ENCODE data around the gene IGSF9. TPM values are rescaled to one million over a fixed set of nuclear protein-coding genes. Genes with fewer than 3 reads are reported as not detected.
"Not testable (repeated sequence)": the region's sequence is repeated elsewhere in the genome, so short reads cannot be mapped to it uniquely, and the experiment has no call there.

IGSF9 gene
- total RNA-seq, 1 donor from 2014 or later: 24.5 TPM

- H3K27ac Mint-ChIP-seq (ENCODE audit: unreplicated experiment): peak within 1 kb of the TSS; percentile 73
- H3K4me3 Mint-ChIP-seq: no peak within 1 kb of the TSS
- H3K36me3 Mint-ChIP-seq (ENCODE audit: low read depth): no peaks in the 10 kb centered on the region
These were observed 45.2 kb downstream of the IGSF9 start, which contains the start of gene CFAP45 for GRCh38 chr1:159900086-159900680. TSS of gene CFAP45 (minus strand) at chr1:159900165. CDS start at chr1:159900098, 67 bp downstream.

DNA sequence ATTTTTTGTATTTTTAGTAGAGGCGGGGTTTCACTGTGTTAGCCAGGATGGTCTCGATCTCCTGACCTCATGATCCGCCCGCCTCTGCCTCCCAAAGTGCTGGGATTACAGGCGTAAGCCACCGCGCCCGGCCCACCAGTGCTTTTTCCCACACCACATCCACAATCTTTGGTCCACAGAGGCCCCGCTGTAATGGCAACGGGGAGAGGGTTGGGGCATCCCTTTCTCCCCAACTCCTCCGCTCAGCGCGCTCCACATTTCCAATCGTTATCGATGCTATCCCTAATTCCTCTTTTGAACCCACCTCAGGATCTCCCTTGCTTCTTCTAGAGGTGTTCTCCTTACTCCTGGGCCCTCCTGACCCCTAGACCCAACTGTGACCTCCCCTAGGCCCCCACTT is 45.8 kb downstream of the IGSF9 start:
- not testable (repeated sequence) for H3K9me3 Mint-ChIP-seq; H3K36me3 Mint-ChIP-seq (ENCODE audit: low read depth); H3K4me3 Mint-ChIP-seq; DNase-seq (ENCODE audit: low read depth, low spot score)
- Mint-ChIP-seq H3K27me3 (ENCODE audit: low read depth) (peaks cover 33% of the 10 kb centered on the region), H3K4me1 (peaks cover 16% of the 10 kb centered on the region), H3K27ac (ENCODE audit: unreplicated experiment) (peak overlapping the region; percentile 73)

More at GRCh38 chr1:159900086-159900680, 45.2 kb downstream of the IGSF9 start, which contains the start of gene CFAP45:
- TF ChIP-seq CTCF (conservative IDR thresholded peaks at IDR 0.05): no peak
- Mint-ChIP-seq H3K9me3 (peaks cover 7% of the 10 kb centered on the region), H3K4me1 (peaks cover 16% of the 10 kb centered on the region), H3K27me3 (ENCODE audit: low read depth) (peaks cover 28% of the 10 kb centered on the region)
- peak; percentile 71 for DNase-seq (ENCODE audit: low read depth, low spot score)

DNA sequence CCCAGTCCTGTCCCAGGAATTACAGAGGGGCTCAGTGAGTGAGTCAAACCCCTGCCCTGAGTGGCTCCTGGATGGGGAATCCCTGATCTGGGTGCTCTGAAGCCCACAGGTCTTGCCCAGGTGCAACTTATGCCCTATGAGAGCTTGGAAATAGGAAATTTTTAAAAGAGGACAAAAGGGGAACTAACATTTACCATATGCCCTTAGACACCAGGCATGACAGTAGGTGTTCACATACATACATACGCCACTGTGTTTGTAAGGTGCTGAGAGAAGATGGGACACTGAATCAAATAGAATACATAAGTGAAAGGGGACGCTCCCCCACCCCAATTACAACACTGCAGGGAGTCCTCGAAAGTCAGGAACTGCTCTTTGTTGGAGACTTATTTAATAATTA is 46.9 kb downstream of the IGSF9 start:
- H3K27ac Mint-ChIP-seq (ENCODE audit: unreplicated experiment): no peak overlapping the region
- H3K36me3 Mint-ChIP-seq (ENCODE audit: low read depth): no peaks in the 10 kb centered on the region
- H3K4me1 Mint-ChIP-seq: peaks cover 16% of the 10 kb centered on the region
- no peak overlapping the region for H3K4me3 Mint-ChIP-seq
- DNase-seq (ENCODE audit: low read depth, low spot score): no peak
- peaks cover 3% of the 10 kb centered on the region for H3K9me3 Mint-ChIP-seq
- no peak for TF ChIP-seq CTCF (conservative IDR thresholded peaks at IDR 0.05)
- peaks cover 37% of the 10 kb centered on the region for H3K27me3 Mint-ChIP-seq (ENCODE audit: low read depth)

DNA sequence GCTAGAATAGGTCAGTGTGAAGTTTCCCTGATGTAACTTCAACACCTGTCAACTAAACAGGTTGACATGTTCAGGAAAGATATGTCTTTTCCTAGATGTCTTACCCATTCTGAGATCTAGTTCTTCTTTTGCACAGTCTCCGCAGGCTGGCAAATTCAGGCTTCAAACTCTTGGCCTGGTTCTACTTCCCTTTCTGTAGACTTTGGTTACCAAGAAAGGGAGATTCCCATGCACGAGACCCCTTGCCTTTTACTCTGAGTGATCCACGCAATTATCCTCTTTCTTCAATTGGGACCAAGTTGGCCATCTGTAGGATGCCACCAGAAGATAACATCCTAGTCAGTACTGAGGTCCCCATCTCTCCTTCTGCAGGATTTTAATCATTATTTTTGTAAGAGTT is 47.5 kb downstream of the IGSF9 start:
- no peak overlapping the region for H3K27ac Mint-ChIP-seq (ENCODE audit: unreplicated experiment)
- no peak overlapping the region for H3K4me3 Mint-ChIP-seq
- peaks cover 16% of the 10 kb centered on the region for H3K4me1 Mint-ChIP-seq
- peaks cover 40% of the 10 kb centered on the region for H3K27me3 Mint-ChIP-seq (ENCODE audit: low read depth)
- DNase-seq (ENCODE audit: low read depth, low spot score): no peak
- H3K36me3 Mint-ChIP-seq (ENCODE audit: low read depth): no peaks in the 10 kb centered on the region
- H3K9me3 Mint-ChIP-seq: no peaks in the 10 kb centered on the region
- TF ChIP-seq CTCF (conservative IDR thresholded peaks at IDR 0.05): no peak

- peaks cover 19% of the 10 kb centered on the region for H3K4me1 Mint-ChIP-seq
- H3K36me3 Mint-ChIP-seq (ENCODE audit: low read depth): no peaks in the 10 kb centered on the region
- H3K9me3 Mint-ChIP-seq: no peaks in the 10 kb centered on the region
- no peak overlapping the region for H3K27ac Mint-ChIP-seq (ENCODE audit: unreplicated experiment)
- no peak for DNase-seq (ENCODE audit: low read depth, low spot score)
- no peak overlapping the region for H3K4me3 Mint-ChIP-seq
- TF ChIP-seq CTCF (conservative IDR thresholded peaks at IDR 0.05): no peak
- H3K27me3 Mint-ChIP-seq (ENCODE audit: low read depth): peaks cover 46% of the 10 kb centered on the region
These were observed 48.9 kb downstream of the IGSF9 start for GRCh38 chr1:159896546-159896930.

- Mint-ChIP-seq H3K4me1 (peaks cover 18% of the 10 kb centered on the region), H3K4me3 (no peak overlapping the region), H3K9me3 (no peaks in the 10 kb centered on the region), H3K27me3 (ENCODE audit: low read depth) (peaks cover 48% of the 10 kb centered on the region), H3K36me3 (ENCODE audit: low read depth) (no peaks in the 10 kb centered on the region), H3K27ac (ENCODE audit: unreplicated experiment) (no peak overlapping the region)
- no peak for TF ChIP-seq CTCF (conservative IDR thresholded peaks at IDR 0.05)
- DNase-seq (ENCODE audit: low read depth, low spot score): no peak
These were observed 49.4 kb downstream of the IGSF9 start for GRCh38 chr1:159895836-159896545.
